SK-N-SH treated with all-trans-retinoic acid at 6 μM for 48 hours (cell line): ENCODE results near the gene IGFBP3.

ENCODE experiments used
- ATAC-seq: fragments of 200-7000 bp; cut with Tn5 transposase; 3 replicates; pipeline ENCODE4 v1.9.1; 2020; ENCODE audit warnings: mild to moderate bottlenecking, moderate library complexity
- ARNTL ChIP-seq: fragments of 450-650 bp; formaldehyde crosslinking; IDR thresholded peaks from 2 replicates; pipeline ENCODE4 v1.5.0; 2020; ENCODE audit warnings: low read depth, mild to moderate bottlenecking, moderate library complexity, borderline replicate concordance
- BACH2 ChIP-seq: fragments of 250-450 bp; sonication (Bioruptor Pico); IDR thresholded peaks from 2 replicates; pipeline ENCODE4 v1.9.0; 2021; ENCODE audit warnings: mild to moderate bottlenecking, borderline replicate concordance
- CSDC2 ChIP-seq: fragments of 250-450 bp; sonication (Bioruptor Pico); IDR thresholded peaks from 2 replicates; pipeline ENCODE4 v1.5.0; 2020; ENCODE audit warnings: mild to moderate bottlenecking, moderate library complexity
- ESRRG ChIP-seq: fragments of 250-450 bp; sonication (Bioruptor Pico); IDR thresholded peaks from 2 replicates; pipeline ENCODE4 v1.6.1; 2021; ENCODE audit warnings: mild to moderate bottlenecking
- GLIS3 ChIP-seq: fragments of 250-450 bp; sonication (Bioruptor Pico); IDR thresholded peaks from 2 replicates; pipeline ENCODE4 v1.5.0; 2020; ENCODE audit warnings: mild to moderate bottlenecking, moderate library complexity
- ISL1 ChIP-seq: fragments of 250-450 bp; sonication (Bioruptor Pico); IDR thresholded peaks from 2 replicates; pipeline ENCODE4 v2.1.2; 2022; ENCODE audit warnings: mild to moderate bottlenecking, moderate library complexity
- OSR1 ChIP-seq: fragments of 250-450 bp; sonication (Bioruptor Pico); IDR thresholded peaks from 2 replicates; pipeline ENCODE4 v1.8.0; 2022; ENCODE audit warnings: moderate library complexity, mild to moderate bottlenecking, inconsistent platforms
- PATZ1 ChIP-seq: fragments of 250-450 bp; sonication (Bioruptor Pico); IDR thresholded peaks from 2 replicates; pipeline ENCODE4 v1.8.0; 2020; ENCODE audit warnings: mild to moderate bottlenecking, moderate library complexity, borderline replicate concordance
- PPARA ChIP-seq: fragments of 250-450 bp; sonication (Bioruptor Pico); IDR thresholded peaks from 2 replicates; pipeline ENCODE4 v1.5.0; 2020; ENCODE audit warnings: mild to moderate bottlenecking, borderline replicate concordance
- RARB ChIP-seq: fragments of 250-450 bp; sonication (Bioruptor Pico); IDR thresholded peaks from 2 replicates; pipeline ENCODE4 v1.8.0; 2021; ENCODE audit warnings: mild to moderate bottlenecking, moderate library complexity
- SNAI2 ChIP-seq: fragments of 250-450 bp; sonication (Bioruptor Pico); IDR thresholded peaks from 2 replicates; pipeline ENCODE4 v1.5.0; 2020; ENCODE audit warnings: mild to moderate bottlenecking, moderate library complexity
- TCF4 ChIP-seq: fragments of 250-450 bp; sonication (Bioruptor Pico); IDR thresholded peaks from 2 replicates; pipeline ENCODE4 v1.8.0; 2021; ENCODE audit warnings: mild to moderate bottlenecking, moderate library complexity, borderline replicate concordance
- TOX ChIP-seq: fragments of 250-450 bp; sonication (Bioruptor Pico); IDR thresholded peaks from 2 replicates; pipeline ENCODE4 v1.8.0; 2021; ENCODE audit warnings: mild to moderate bottlenecking, moderate library complexity, borderline replicate concordance
- ZC3H10 ChIP-seq: fragments of 250-450 bp; sonication (Bioruptor Pico); IDR thresholded peaks from 2 replicates; pipeline ENCODE4 v1.5.1; 2021; ENCODE audit warnings: mild to moderate bottlenecking, moderate library complexity
- ZFP3 ChIP-seq: fragments of 250-450 bp; sonication (Bioruptor Pico); IDR thresholded peaks from 2 replicates; pipeline ENCODE4 v1.5.0; 2020; ENCODE audit warnings: mild to moderate bottlenecking, moderate library complexity
- ZFP30 ChIP-seq: fragments of 450-650 bp; formaldehyde crosslinking; IDR thresholded peaks from 2 replicates; pipeline ENCODE4 v1.5.0; 2022; ENCODE audit warnings: mild to moderate bottlenecking, moderate library complexity
- ZNF565 ChIP-seq: fragments of 450-650 bp; formaldehyde crosslinking; conservative IDR thresholded peaks from 2 replicates; pipeline ENCODE4 v1.5.0; 2020; ENCODE audit warnings: low read depth, mild to moderate bottlenecking, moderate library complexity
- ZNF70 ChIP-seq: fragments of 450-650 bp; formaldehyde crosslinking; IDR thresholded peaks from 2 replicates; pipeline ENCODE4 v1.5.0; 2020; ENCODE audit warnings: mild to moderate bottlenecking, moderate library complexity
- ZNF8 ChIP-seq: fragments of 450-650 bp; formaldehyde crosslinking; IDR thresholded peaks from 2 replicates; pipeline ENCODE4 v1.5.0; 2020; ENCODE audit warnings: mild to moderate bottlenecking, moderate library complexity
- TF ChIP-seq, protein P1 (sequence below): fragments of 250-450 bp; sonication (Bioruptor Pico); IDR thresholded peaks from 2 replicates; pipeline ENCODE4 v1.5.0; 2020; ENCODE audit warnings: mild to moderate bottlenecking, moderate library complexity
- TF ChIP-seq, protein P2 (sequence below): fragments of 250-450 bp; sonication (Bioruptor Pico); IDR thresholded peaks from 2 replicates; pipeline ENCODE4 v1.5.1; 2020; ENCODE audit warnings: low read depth, mild to moderate bottlenecking, moderate library complexity
- TF ChIP-seq, protein P3 (sequence below): fragments of 250-450 bp; sonication (Bioruptor Pico); IDR thresholded peaks from 2 replicates; pipeline ENCODE4 v1.8.0; 2021; ENCODE audit warnings: low read depth, mild to moderate bottlenecking, moderate library complexity, borderline replicate concordance
- TF ChIP-seq, protein P4 (sequence below): fragments of 250-450 bp; sonication (Bioruptor Pico); IDR thresholded peaks from 2 replicates; pipeline ENCODE4 v1.5.1; 2021; ENCODE audit warnings: mild to moderate bottlenecking, moderate library complexity

Gene IGFBP3

GRCh38 chr7:45967591-45968157, 46.6 kb upstream of the IGFBP3 start:
- no peak for ATAC-seq
- TF ChIP-seq SNAI2 (CRISPR knock-in tag) (no peak), TCF4 (CRISPR knock-in tag) (no peak), PATZ1 (CRISPR knock-in tag) (no peak), PPARA (no peak), ESRRG (CRISPR knock-in tag) (no peak), BACH2 (CRISPR knock-in tag) (no peak), TOX (CRISPR knock-in tag) (no peak), ZFP3 (no peak), ISL1 (CRISPR knock-in tag) (no peak), ZFP30 (CRISPR knock-in tag) (no peak), ZC3H10 (CRISPR knock-in tag) (no peak), ZNF565 (CRISPR knock-in tag) (no peak), RARB (CRISPR knock-in tag) (no peak), ZNF70 (CRISPR knock-in tag) (no peak), ZNF8 (CRISPR knock-in tag) (no peak), ARNTL (no peak)
- TF ChIP-seq, protein P1, sequence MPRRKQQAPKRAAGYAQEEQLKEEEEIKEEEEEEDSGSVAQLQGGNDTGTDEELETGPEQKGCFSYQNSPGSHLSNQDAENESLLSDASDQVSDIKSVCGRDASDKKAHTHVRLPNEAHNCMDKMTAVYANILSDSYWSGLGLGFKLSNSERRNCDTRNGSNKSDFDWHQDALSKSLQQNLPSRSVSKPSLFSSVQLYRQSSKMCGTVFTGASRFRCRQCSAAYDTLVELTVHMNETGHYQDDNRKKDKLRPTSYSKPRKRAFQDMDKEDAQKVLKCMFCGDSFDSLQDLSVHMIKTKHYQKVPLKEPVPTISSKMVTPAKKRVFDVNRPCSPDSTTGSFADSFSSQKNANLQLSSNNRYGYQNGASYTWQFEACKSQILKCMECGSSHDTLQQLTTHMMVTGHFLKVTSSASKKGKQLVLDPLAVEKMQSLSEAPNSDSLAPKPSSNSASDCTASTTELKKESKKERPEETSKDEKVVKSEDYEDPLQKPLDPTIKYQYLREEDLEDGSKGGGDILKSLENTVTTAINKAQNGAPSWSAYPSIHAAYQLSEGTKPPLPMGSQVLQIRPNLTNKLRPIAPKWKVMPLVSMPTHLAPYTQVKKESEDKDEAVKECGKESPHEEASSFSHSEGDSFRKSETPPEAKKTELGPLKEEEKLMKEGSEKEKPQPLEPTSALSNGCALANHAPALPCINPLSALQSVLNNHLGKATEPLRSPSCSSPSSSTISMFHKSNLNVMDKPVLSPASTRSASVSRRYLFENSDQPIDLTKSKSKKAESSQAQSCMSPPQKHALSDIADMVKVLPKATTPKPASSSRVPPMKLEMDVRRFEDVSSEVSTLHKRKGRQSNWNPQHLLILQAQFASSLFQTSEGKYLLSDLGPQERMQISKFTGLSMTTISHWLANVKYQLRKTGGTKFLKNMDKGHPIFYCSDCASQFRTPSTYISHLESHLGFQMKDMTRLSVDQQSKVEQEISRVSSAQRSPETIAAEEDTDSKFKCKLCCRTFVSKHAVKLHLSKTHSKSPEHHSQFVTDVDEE (CRISPR knock-in tag), result no peak
- TF ChIP-seq, protein P2, sequence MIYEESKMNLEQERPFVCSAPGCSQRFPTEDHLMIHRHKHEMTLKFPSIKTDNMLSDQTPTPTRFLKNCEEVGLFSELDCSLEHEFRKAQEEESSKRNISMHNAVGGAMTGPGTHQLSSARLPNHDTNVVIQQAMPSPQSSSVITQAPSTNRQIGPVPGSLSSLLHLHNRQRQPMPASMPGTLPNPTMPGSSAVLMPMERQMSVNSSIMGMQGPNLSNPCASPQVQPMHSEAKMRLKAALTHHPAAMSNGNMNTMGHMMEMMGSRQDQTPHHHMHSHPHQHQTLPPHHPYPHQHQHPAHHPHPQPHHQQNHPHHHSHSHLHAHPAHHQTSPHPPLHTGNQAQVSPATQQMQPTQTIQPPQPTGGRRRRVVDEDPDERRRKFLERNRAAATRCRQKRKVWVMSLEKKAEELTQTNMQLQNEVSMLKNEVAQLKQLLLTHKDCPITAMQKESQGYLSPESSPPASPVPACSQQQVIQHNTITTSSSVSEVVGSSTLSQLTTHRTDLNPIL (CRISPR knock-in tag), result no peak

GRCh38 chr7:45962861-45963260, 41.8 kb upstream of the IGFBP3 start:
- TF ChIP-seq CSDC2 (CRISPR knock-in tag) (no peak), ISL1 (CRISPR knock-in tag) (no peak), GLIS3 (CRISPR knock-in tag) (no peak), TOX (CRISPR knock-in tag) (no peak), ZNF565 (CRISPR knock-in tag) (no peak), OSR1 (CRISPR knock-in tag) (no peak), ESRRG (CRISPR knock-in tag) (no peak), ZNF70 (CRISPR knock-in tag) (no peak), TCF4 (CRISPR knock-in tag) (no peak), PATZ1 (CRISPR knock-in tag) (no peak), RARB (CRISPR knock-in tag) (no peak), ZNF8 (CRISPR knock-in tag) (no peak), ZFP3 (no peak), ZFP30 (CRISPR knock-in tag) (no peak)
- TF ChIP-seq, protein P3, sequence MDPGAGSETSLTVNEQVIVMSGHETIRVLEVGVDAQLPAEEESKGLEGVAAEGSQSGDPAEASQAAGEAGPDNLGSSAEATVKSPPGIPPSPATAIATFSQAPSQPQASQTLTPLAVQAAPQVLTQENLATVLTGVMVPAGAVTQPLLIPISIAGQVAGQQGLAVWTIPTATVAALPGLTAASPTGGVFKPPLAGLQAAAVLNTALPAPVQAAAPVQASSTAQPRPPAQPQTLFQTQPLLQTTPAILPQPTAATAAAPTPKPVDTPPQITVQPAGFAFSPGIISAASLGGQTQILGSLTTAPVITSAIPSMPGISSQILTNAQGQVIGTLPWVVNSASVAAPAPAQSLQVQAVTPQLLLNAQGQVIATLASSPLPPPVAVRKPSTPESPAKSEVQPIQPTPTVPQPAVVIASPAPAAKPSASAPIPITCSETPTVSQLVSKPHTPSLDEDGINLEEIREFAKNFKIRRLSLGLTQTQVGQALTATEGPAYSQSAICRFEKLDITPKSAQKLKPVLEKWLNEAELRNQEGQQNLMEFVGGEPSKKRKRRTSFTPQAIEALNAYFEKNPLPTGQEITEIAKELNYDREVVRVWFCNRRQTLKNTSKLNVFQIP (CRISPR knock-in tag), result no peak
- TF ChIP-seq, protein P4, sequence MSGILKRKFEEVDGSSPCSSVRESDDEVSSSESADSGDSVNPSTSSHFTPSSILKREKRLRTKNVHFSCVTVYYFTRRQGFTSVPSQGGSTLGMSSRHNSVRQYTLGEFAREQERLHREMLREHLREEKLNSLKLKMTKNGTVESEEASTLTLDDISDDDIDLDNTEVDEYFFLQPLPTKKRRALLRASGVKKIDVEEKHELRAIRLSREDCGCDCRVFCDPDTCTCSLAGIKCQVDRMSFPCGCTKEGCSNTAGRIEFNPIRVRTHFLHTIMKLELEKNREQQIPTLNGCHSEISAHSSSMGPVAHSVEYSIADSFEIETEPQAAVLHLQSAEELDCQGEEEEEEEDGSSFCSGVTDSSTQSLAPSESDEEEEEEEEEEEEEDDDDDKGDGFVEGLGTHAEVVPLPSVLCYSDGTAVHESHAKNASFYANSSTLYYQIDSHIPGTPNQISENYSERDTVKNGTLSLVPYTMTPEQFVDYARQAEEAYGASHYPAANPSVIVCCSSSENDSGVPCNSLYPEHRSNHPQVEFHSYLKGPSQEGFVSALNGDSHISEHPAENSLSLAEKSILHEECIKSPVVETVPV (CRISPR knock-in tag), result no peak
- TF ChIP-seq, protein P1 (CRISPR knock-in tag), result no peak
- ATAC-seq, result no peak
